SK-N-SH (cell line): ENCODE measurements around the gene CNTFR. TPM values are rescaled to one million over a fixed set of nuclear protein-coding genes. Genes with fewer than 3 reads are reported as not detected.
A peak's percentile ranks its signal among the peaks of the same experiment; 100 is the strongest.

Source experiments
- CTCF ChIA-PET: fragments of 300-600, 350-600 bp; formaldehyde crosslinking; extraction: SDS; loops from one replicate; lab custom pipeline; 2021; lab: Yijun Ruan, JAX
- POLR2A ChIA-PET: fragments of 350-600 bp; sonication (Branson Sonifier 250); formaldehyde crosslinking; extraction: SDS; loops from one replicate; lab custom pipeline; 2020; ENCODE audit warnings: antibody characterized with exemption, inconsistent platforms; lab: Yijun Ruan, JAX
- DNase-seq: peaks from one replicate; pipeline ENCODE4 v3.0.0; 2012
- H2AFZ ChIP-seq: fragments of 200-600 bp; sonication (generic); 2 replicates; pipeline ENCODE4 v1.8.1; 2016; ENCODE audit warnings: antibody characterized with exemption, mild to moderate bottlenecking, low read depth
- H3F3A ChIP-seq: fragments of 200-600 bp; sonication (generic); replicated peaks from 2 replicates; pipeline ENCODE3; 2016; ENCODE audit warnings: antibody characterized with exemption, mild to moderate bottlenecking; ENCODE audit not compliant: insufficient read depth
- H3K27ac ChIP-seq, 2 experiments: fragments of 200-500 bp in 1 of 2; fragments of 200-600 bp in 1 of 2; sonication (Bioruptor generic) in 1 of 2; sonication (generic), shearing (Covaris generic) in 1 of 2; 2 replicates each; pipeline versions ENCODE4 v1.5.1 to v1.6.1; 2014 to 2016; ENCODE audit warnings: low read depth in 2 of 2, inconsistent platforms in 1 of 2, low read length in 1 of 2, mild to moderate bottlenecking in 1 of 2, mixed read lengths in 1 of 2
- H3K27me3 ChIP-seq: fragments of 200-600 bp; sonication (generic), shearing (Covaris generic); 2 replicates; pipeline ENCODE4 v1.6.1; 2016; ENCODE audit warnings: mixed run types; ENCODE audit not compliant: insufficient read depth
- H3K36me3 ChIP-seq, 2 experiments: fragments of 200-500 bp in 1 of 2; fragments of 200-600 bp in 1 of 2; sonication (Bioruptor generic) in 1 of 2; sonication (generic) in 1 of 2; replicated peaks in 1 of 2; 2 replicates each; pipeline versions ENCODE3 to v1.5.1; 2014 to 2016; ENCODE audit warnings: low read length in 1 of 2, mild to moderate bottlenecking in 1 of 2; ENCODE audit not compliant: insufficient read depth in 2 of 2, control insufficient read depth in 1 of 2
- H3K4me1 ChIP-seq, 2 experiments: fragments of 200-500 bp in 1 of 2; fragments of 200-600 bp in 1 of 2; sonication (Bioruptor generic) in 1 of 2; sonication (generic), shearing (Covaris generic) in 1 of 2; 2 replicates each; pipeline versions ENCODE4 v1.5.1 to v1.6.1; 2014 to 2016; ENCODE audit warnings: low read depth in 1 of 2, low read length in 1 of 2, mixed run types in 1 of 2; ENCODE audit not compliant: insufficient read depth in 2 of 2, control insufficient read depth in 1 of 2
- H3K4me2 ChIP-seq: fragments of 200-600 bp; sonication (generic), shearing (Covaris generic); 2 replicates; pipeline ENCODE4 v1.6.1; 2017; ENCODE audit warnings: mixed run types
- H3K4me3 ChIP-seq, 2 experiments: fragments of 200-500 bp in 1 of 2; fragments of 200-600 bp in 1 of 2; sonication (Bioruptor generic) in 1 of 2; sonication (generic), shearing (Covaris generic) in 1 of 2; 2 replicates each; pipeline versions ENCODE4 v1.5.1 to v1.8.1; 2014 to 2016; ENCODE audit warnings: low read depth in 2 of 2, inconsistent platforms in 1 of 2, low read length in 1 of 2, mild to moderate bottlenecking in 1 of 2, mixed read lengths in 1 of 2, moderate library complexity in 1 of 2
- H3K79me2 ChIP-seq: fragments of 200-600 bp; sonication (generic); 2 replicates; pipeline ENCODE4 v1.8.1; 2017; ENCODE audit warnings: mild to moderate bottlenecking; ENCODE audit not compliant: insufficient read depth
- H3K9ac ChIP-seq: fragments of 200-600 bp; sonication (generic); 2 replicates; pipeline ENCODE4 v1.6.1; 2017; ENCODE audit warnings: mixed run types
- H3K9me2 ChIP-seq: fragments of 200-600 bp; sonication (generic); 2 replicates; pipeline ENCODE4 v1.6.1; 2017; ENCODE audit warnings: mixed run types
- H3K9me3 ChIP-seq: fragments of 200-600 bp; sonication (generic); 2 replicates; pipeline ENCODE4 v1.6.1; 2017; ENCODE audit warnings: mixed run types, mild to moderate bottlenecking, moderate library complexity
- H4K20me1 ChIP-seq: fragments of 200-600 bp; sonication (generic); 2 replicates; pipeline ENCODE4 v1.6.1; 2017; ENCODE audit warnings: mild to moderate bottlenecking, mixed run types; ENCODE audit not compliant: insufficient read depth
- CHD2 ChIP-seq: fragments of 150-350 bp; IDR thresholded peaks from 2 replicates; pipeline ENCODE4 v1.6.1; 2018; ENCODE audit warnings: low read length; ENCODE audit not compliant: partially characterized antibody
- EZH2phosphoT487 ChIP-seq: fragments of 200-600 bp; sonication (generic); IDR thresholded peaks from 2 replicates; pipeline ENCODE4 v1.6.1; 2017; ENCODE audit warnings: low read depth, mixed run types, mild to moderate bottlenecking, antibody characterized with exemption, moderate library complexity, borderline replicate concordance
- FOXJ3 ChIP-seq: sonication (generic); formaldehyde crosslinking; IDR thresholded peaks from 2 replicates; pipeline ENCODE4 v1.5.1; 2020; ENCODE audit warnings: mild to moderate bottlenecking, missing genetic modification reagents
- GATA2 ChIP-seq: sonication (generic); formaldehyde crosslinking; IDR thresholded peaks from 2 replicates; pipeline ENCODE4 v1.5.0; 2020; ENCODE audit warnings: mild to moderate bottlenecking, missing genetic modification reagents
- MXI1 ChIP-seq: IDR thresholded peaks from 2 replicates; pipeline ENCODE4 v1.6.1; 2012; ENCODE audit warnings: mild to moderate bottlenecking, low read depth, low read length, improper control_type of control experiment
- POLR2AphosphoS5 ChIP-seq: IDR thresholded peaks from 2 replicates; pipeline ENCODE4 v1.6.1; 2012; ENCODE audit warnings: low read depth, low read length
- RAD21 ChIP-seq: IDR thresholded peaks from 2 replicates; pipeline ENCODE4 v1.6.1; 2012; ENCODE audit warnings: mild to moderate bottlenecking, low read length
- RCOR1 ChIP-seq: fragments of 150-350 bp; IDR thresholded peaks from 2 replicates; pipeline ENCODE4 v1.6.1; 2017; ENCODE audit warnings: antibody characterized with exemption, low read length
- RFX5 ChIP-seq: IDR thresholded peaks from 2 replicates; pipeline ENCODE4 v1.6.1; 2012; ENCODE audit warnings: mild to moderate bottlenecking, improper control_type of control experiment, low read length
- RXRA ChIP-seq: IDR thresholded peaks from 2 replicates; pipeline ENCODE4 v1.4.0; 2012; ENCODE audit warnings: low read depth, mild to moderate bottlenecking, borderline replicate concordance
- SMC3 ChIP-seq: IDR thresholded peaks from 2 replicates; pipeline ENCODE4 v1.6.1; 2012; ENCODE audit warnings: low read depth, low read length, improper control_type of control experiment
- TEAD4 ChIP-seq: IDR thresholded peaks from 2 replicates; pipeline ENCODE4 v1.4.0; 2012; ENCODE audit warnings: mild to moderate bottlenecking, borderline replicate concordance; ENCODE audit not compliant: insufficient read depth
- YY1 ChIP-seq: IDR thresholded peaks from 2 replicates; pipeline ENCODE4 v1.4.0; 2012; ENCODE audit warnings: low read depth, mild to moderate bottlenecking
- WGBS: methylation state at CpG from one replicate; pipeline ENCODE4 v1.1.6; 2017; ENCODE audit warnings: low lambda C conversion rate; 5-methylcytosine and 5-hydroxymethylcytosine counted together
- polyA plus RNA-seq, 3 experiments: library from polyadenylated mRNA; depleted of rRNA; stranded (reverse); fragments of >200 nt; gene quantifications; 2 replicates each; pipeline ENCODE4 v1.2.3, GENCODE V29; 2012
- TF ChIP-seq, protein P1 (sequence below): IDR thresholded peaks from 2 replicates; pipeline ENCODE4 v1.4.0; 2012; ENCODE audit warnings: low read depth, borderline replicate concordance
- TF ChIP-seq, protein P2 (sequence below): IDR thresholded peaks from 2 replicates; pipeline ENCODE4 v1.4.0; 2012; ENCODE audit warnings: low read depth
- TF ChIP-seq, protein P3 (sequence below): fragments of 150-350 bp; IDR thresholded peaks from 2 replicates; pipeline ENCODE4 v1.6.1; 2016; ENCODE audit warnings: mild to moderate bottlenecking, low read depth, low read length
- TF ChIP-seq, protein P4 (sequence below): fragments of 200-600 bp; sonication (generic); IDR thresholded peaks from 2 replicates; pipeline ENCODE4 v1.6.1; 2017; ENCODE audit warnings: antibody characterized with exemption, mild to moderate bottlenecking, moderate library complexity

The CNTFR gene
- polyA plus RNA-seq, 1 of the 3 experiments (the other 2 are of a cell fraction), result 1.8 TPM

DNA sequence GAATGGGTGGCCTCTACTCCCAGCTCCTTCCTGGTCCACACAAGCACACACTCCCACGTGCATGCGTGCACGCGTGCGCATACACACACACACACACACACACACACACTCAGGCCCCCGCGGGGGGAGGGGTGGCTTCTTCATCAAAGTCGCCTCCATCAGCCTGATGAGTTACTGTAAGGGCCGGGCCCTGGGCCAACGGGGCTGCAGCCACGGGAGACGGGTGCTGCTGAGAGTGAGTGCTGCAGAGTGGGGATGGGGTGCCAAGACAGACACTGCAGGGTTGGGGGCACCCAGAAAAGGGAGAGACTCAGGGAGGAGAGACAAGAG, 18.1 kb downstream of the CNTFR start:
- Histone ChIP-seq H3K4me1 (peaks cover 0 to 96% of the 10 kb centered on the region in 2 experiments; a peak in 2 of 4 replicates), H2AFZ (no peak overlapping the region), H3K27me3 (no peaks in the 10 kb centered on the region; the same call in 1 of the 2 replicates), H3K9ac (no peak overlapping the region), H3K4me2 (no peak overlapping the region), H3F3A (no peaks in the 10 kb centered on the region), H3K36me3 (no peaks in the 10 kb centered on the region), H3K9me2 (no peaks in the 10 kb centered on the region), H3K27ac (peak overlapping the region in 1 of 2 experiments; percentile 94; a peak in 2 of 4 replicates), H3K79me2 (no peaks in the 10 kb centered on the region), H3K4me3 (no peak overlapping the region), H3K9me3 (no peaks in the 10 kb centered on the region), H4K20me1 (no peaks in the 10 kb centered on the region)
- 42% methylated on average over 7 of the region's 12 CpGs for WGBS
- ChIA-PET POLR2A (interaction anchor here (0.7 to 2.0 kb wide), 4 partner anchors 14 to 500 kb away, joined by 3 to 6 read pairs (median 3); partner anchors contain the start of gene CNTFR), CTCF (interaction anchor here (0.7 to 5.9 kb wide), 10 partner anchors 8 to 168 kb away, joined by 3 to 59 read pairs (median 4); no protein-coding TSS in a partner anchor)
- no peak for DNase-seq
- TF ChIP-seq RAD21, result no peak
- no peak for TF ChIP-seq RXRA
- TF ChIP-seq RFX5, result no peak
- no peak for TF ChIP-seq GATA2
- no peak for TF ChIP-seq EZH2phosphoT487
- TF ChIP-seq, protein P1, sequence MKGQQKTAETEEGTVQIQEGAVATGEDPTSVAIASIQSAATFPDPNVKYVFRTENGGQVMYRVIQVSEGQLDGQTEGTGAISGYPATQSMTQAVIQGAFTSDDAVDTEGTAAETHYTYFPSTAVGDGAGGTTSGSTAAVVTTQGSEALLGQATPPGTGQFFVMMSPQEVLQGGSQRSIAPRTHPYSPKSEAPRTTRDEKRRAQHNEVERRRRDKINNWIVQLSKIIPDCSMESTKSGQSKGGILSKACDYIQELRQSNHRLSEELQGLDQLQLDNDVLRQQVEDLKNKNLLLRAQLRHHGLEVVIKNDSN, result no peak
- TF ChIP-seq, protein P2, sequence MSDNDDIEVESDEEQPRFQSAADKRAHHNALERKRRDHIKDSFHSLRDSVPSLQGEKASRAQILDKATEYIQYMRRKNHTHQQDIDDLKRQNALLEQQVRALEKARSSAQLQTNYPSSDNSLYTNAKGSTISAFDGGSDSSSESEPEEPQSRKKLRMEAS, result no peak
- no peak for TF ChIP-seq SMC3
- TF ChIP-seq, protein P3, sequence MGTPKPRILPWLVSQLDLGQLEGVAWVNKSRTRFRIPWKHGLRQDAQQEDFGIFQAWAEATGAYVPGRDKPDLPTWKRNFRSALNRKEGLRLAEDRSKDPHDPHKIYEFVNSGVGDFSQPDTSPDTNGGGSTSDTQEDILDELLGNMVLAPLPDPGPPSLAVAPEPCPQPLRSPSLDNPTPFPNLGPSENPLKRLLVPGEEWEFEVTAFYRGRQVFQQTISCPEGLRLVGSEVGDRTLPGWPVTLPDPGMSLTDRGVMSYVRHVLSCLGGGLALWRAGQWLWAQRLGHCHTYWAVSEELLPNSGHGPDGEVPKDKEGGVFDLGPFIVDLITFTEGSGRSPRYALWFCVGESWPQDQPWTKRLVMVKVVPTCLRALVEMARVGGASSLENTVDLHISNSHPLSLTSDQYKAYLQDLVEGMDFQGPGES, result no peak
- TF ChIP-seq CHD2, result no peak
- no peak for TF ChIP-seq RCOR1
- TF ChIP-seq POLR2AphosphoS5, result no peak
- 0 out of 2 replicates have a peak, but pooled peaks have one; percentile 38 for TF ChIP-seq FOXJ3 (CRISPR knock-in tag)
- TF ChIP-seq YY1, result no peak
- TF ChIP-seq TEAD4, result no peak
- TF ChIP-seq, protein P4, sequence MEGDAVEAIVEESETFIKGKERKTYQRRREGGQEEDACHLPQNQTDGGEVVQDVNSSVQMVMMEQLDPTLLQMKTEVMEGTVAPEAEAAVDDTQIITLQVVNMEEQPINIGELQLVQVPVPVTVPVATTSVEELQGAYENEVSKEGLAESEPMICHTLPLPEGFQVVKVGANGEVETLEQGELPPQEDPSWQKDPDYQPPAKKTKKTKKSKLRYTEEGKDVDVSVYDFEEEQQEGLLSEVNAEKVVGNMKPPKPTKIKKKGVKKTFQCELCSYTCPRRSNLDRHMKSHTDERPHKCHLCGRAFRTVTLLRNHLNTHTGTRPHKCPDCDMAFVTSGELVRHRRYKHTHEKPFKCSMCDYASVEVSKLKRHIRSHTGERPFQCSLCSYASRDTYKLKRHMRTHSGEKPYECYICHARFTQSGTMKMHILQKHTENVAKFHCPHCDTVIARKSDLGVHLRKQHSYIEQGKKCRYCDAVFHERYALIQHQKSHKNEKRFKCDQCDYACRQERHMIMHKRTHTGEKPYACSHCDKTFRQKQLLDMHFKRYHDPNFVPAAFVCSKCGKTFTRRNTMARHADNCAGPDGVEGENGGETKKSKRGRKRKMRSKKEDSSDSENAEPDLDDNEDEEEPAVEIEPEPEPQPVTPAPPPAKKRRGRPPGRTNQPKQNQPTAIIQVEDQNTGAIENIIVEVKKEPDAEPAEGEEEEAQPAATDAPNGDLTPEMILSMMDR, result no peak
- 0 out of 2 replicates have a peak, but pooled peaks have one; percentile 8 for TF ChIP-seq MXI1
